Ovary (tissue), 3 donors: ENCODE data around the gene TTC1.

Experiments
- EP300 ChIP-seq: sonication (generic); formaldehyde crosslinking; IDR thresholded peaks from one replicate; pipeline ENCODE4 v1.6.1; 2017; ENCODE audit warnings: antibody characterized with exemption
- POLR2A ChIP-seq: fragments of 450-650 bp; IDR thresholded peaks from one replicate; pipeline ENCODE4 v1.6.1; 2017; ENCODE audit warnings: antibody characterized with exemption, mild to moderate bottlenecking, moderate library complexity
- TF ChIP-seq, protein P1 (sequence below), 3 donors: fragments of 450-650 bp in 2 of 3; fragments of 200-600 bp in 1 of 3; IDR thresholded peaks; one replicate each; pipeline versions ENCODE4 v1.5.1 to v1.8.0; 2016 to 2022; ENCODE audit warnings: antibody characterized with exemption in 3 of 3, mild to moderate bottlenecking in 1 of 3
- donor health status: DM: no; HTN: no; CAD: no.

DNA sequence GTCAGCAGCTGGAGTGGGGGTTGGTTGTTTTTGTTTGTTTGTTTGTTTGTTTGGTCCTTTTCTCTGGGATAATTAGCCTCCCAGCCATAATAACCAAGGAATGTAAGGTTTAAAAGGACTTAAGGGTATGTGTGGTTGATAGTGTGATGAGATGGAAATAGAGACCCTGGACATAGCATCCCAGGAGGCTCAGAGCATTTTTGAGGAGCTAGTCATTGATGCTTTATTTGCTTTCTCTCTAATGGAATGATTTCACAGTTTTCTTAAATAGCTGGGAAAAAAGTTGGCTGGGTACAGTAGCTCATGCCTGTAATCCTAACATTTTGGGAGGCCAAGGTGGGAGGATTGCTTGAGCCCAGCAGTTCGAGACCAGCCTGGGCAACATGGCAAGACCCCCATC lies 45.1 kb downstream of the TTC1 start:
- TF ChIP-seq, protein P1, sequence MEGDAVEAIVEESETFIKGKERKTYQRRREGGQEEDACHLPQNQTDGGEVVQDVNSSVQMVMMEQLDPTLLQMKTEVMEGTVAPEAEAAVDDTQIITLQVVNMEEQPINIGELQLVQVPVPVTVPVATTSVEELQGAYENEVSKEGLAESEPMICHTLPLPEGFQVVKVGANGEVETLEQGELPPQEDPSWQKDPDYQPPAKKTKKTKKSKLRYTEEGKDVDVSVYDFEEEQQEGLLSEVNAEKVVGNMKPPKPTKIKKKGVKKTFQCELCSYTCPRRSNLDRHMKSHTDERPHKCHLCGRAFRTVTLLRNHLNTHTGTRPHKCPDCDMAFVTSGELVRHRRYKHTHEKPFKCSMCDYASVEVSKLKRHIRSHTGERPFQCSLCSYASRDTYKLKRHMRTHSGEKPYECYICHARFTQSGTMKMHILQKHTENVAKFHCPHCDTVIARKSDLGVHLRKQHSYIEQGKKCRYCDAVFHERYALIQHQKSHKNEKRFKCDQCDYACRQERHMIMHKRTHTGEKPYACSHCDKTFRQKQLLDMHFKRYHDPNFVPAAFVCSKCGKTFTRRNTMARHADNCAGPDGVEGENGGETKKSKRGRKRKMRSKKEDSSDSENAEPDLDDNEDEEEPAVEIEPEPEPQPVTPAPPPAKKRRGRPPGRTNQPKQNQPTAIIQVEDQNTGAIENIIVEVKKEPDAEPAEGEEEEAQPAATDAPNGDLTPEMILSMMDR (IDR thresholded peaks at IDR 0.05) = no peak
- TF ChIP-seq POLR2A (no peak), EP300 (no peak)
